Measurements from ENCODE around the gene RAB39A. TPM values are rescaled to one million over a fixed set of nuclear protein-coding genes. Genes with fewer than 3 reads are reported as not detected.

RAB39A gene
- polyA plus RNA-seq, 2 of the 4 experiments (the other 2 are of a cell fraction): 0.93 to 1.1 TPM

GRCh38 chr11:107927559-107927958, 689 bp upstream of the RAB39A start:
- WGBS (ENCODE audit: missing lambda C conversion rate): 86% methylated on average over 4 of the region's 5 CpGs
- peak overlapping the region; percentile 41 for H3K4me3 ChIP-seq
- H3K4me1 ChIP-seq: peaks cover 4% of the 10 kb centered on the region; the same call in 1 of the 3 replicates
- no peak for FAIRE-seq
- ATAC-seq: no peak
- H3K9me3 ChIP-seq: no peaks in the 10 kb centered on the region
- CTCF ChIA-PET: interaction anchor here (0.9 kb wide), 1 partner anchor 10 kb away, joined by 3 read pairs; no protein-coding TSS in a partner anchor
- POLR2A ChIA-PET: no interaction called here
- DNase-seq (ENCODE audit: low read depth in 1 of 2, low spot score in 1 of 2): no peak
- H3K4me2 ChIP-seq: peak overlapping the region; percentile 96
- H3K27ac ChIP-seq: peak overlapping the region in 1 of 2 experiments; percentile 71; a peak in 2 of 6 replicates
- TF ChIP-seq KDM1A (IDR thresholded peaks at IDR 0.05; ENCODE audit: low read depth) (no peak), NR3C1 (IDR thresholded peaks at IDR 0.05) (no peak), CBX2 (IDR thresholded peaks at IDR 0.05; ENCODE audit: borderline replicate concordance, low read depth) (no peak), ZNF302 (CRISPR knock-in tag; IDR thresholded peaks at IDR 0.05) (no peak), RNF2 (IDR thresholded peaks at IDR 0.05; ENCODE audit: borderline replicate concordance, low read depth) (no peak), NFE2L2 (conservative IDR thresholded peaks at IDR 0.05; ENCODE audit: low read length) (no peak), FOSB (CRISPR knock-in tag; IDR thresholded peaks at IDR 0.05) (no peak), RARB (CRISPR knock-in tag; IDR thresholded peaks at IDR 0.05) (no peak), MAZ (IDR thresholded peaks at IDR 0.05; ENCODE audit: borderline replicate concordance, low read depth, low read length) (no peak), MAX (IDR thresholded peaks at IDR 0.05) (no peak)

- peaks cover 4% of the 10 kb centered on the region; the same call in 1 of the 3 replicates for H3K4me1 ChIP-seq
- peak overlapping the region; percentile 96 for H3K4me2 ChIP-seq
- POLR2A ChIA-PET: no interaction called here
- DNase-seq (ENCODE audit: low read depth in 1 of 2, low spot score in 1 of 2) (peak in 1 of 2 experiments; percentile 4), FAIRE-seq (no peak), ATAC-seq (peak; percentile 13 to 44; a peak in 4 of 6 replicates)
- H3K9me3 ChIP-seq: no peaks in the 10 kb centered on the region
- peak overlapping the region in 1 of 2 experiments; percentile 74; a peak in 3 of 6 replicates for H3K27ac ChIP-seq
- H3K4me3 ChIP-seq: peak overlapping the region; percentile 76
- 3% methylated on average over 24 of the region's 41 CpGs for WGBS (ENCODE audit: missing lambda C conversion rate)
- CTCF ChIA-PET: no interaction called here
- TF ChIP-seq ATOH8 (CRISPR knock-in tag; IDR thresholded peaks at IDR 0.05; ENCODE audit: low read depth) (no peak), HOXB13 (CRISPR knock-in tag; IDR thresholded peaks at IDR 0.05; ENCODE audit: low read depth) (no peak), NPAS2 (CRISPR knock-in tag; IDR thresholded peaks at IDR 0.05; ENCODE audit: borderline replicate concordance) (no peak), ZFP36 (IDR thresholded peaks at IDR 0.05; ENCODE audit: borderline replicate concordance, partially characterized antibody) (no peak), REST (IDR thresholded peaks at IDR 0.05) (no peak)
Measured at GRCh38 chr11:107928767-107929507, 689 bp downstream of the RAB39A start.

- no peak for ATAC-seq
- Histone ChIP-seq H3K9me3 (no peaks in the 10 kb centered on the region), H3K4me3 (no peak overlapping the region; the same call in 2 of the 3 replicates), H3K4me1 (peaks cover 4% of the 10 kb centered on the region; the same call in 1 of the 3 replicates), H3K4me2 (peak overlapping the region; percentile 96), H3K27ac (no peak overlapping the region)
- TF ChIP-seq EHF (CRISPR knock-in tag; IDR thresholded peaks at IDR 0.05) (no peak), GATA3 (IDR thresholded peaks at IDR 0.05; ENCODE audit: borderline replicate concordance) (no peak), CEBPB (IDR thresholded peaks at IDR 0.05) (no peak)
- DNase-seq (ENCODE audit: low read depth in 1 of 2, low spot score in 1 of 2): no peak
- ChIA-PET CTCF (no interaction called here), POLR2A (no interaction called here)
- 65% methylated on average over 10 of the region's 10 CpGs for WGBS (ENCODE audit: missing lambda C conversion rate)
- FAIRE-seq: no peak
Measured at GRCh38 chr11:107929611-107930200, 1.5 kb downstream of the RAB39A start.

All from A549 (cell line).